CD4-positive, alpha-beta T cell treated with Interleukin-15 for 4 hours (primary cell): Measurements from ENCODE around the gene DCXR.
A peak's percentile ranks its signal among the peaks of the same experiment; 100 is the strongest.

ENCODE experiments used
- DNase-seq: peaks from one replicate; pipeline ENCODE4 v3.0.0-alpha.2; 2020; ENCODE audit warnings: low spot score

DCXR gene

DNA sequence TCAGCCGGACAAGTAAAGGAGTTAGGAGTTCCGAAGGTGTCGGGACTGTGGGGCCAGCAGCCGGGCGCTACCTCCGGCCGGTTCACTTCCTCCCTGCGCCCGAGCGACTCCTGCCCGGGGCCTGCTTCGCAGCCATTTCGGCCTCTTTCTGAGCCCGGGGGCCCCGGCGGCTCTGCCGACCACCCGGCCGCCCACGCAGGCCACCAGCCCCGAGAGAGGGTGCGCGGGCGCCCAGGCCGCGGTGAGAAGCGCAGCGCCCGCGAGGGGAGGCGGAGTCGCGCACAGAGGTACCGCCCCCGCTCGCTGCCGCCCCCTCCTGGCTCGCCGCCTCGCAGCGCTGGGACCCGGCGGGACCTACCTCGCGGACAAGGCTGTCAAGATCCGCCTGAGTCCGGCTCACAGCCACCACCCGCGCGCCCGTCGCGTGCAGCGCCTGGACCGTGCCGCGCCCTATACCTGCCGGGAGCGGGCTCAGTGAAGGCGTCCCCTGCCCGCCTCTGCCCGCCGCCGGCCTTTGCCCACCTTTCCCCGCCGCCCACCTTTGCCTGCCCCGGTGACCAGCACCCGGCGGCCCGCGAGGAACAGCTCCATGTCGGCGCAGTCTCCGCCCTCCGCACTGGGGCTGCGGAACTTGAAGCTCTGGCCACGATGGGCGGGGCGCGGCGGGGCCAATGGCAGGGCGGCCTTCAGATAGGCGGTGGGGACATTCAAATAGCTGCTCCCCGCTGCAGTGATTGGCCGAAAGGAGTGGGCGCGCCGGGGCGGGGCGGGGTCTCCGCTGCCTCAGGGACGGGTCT is at the start of gene DCXR:
Gene DCXR (minus strand): TSS at position 606 of the 797 bp plus-strand sequence. CDS start 15 bp downstream, at position 591.
- DNase-seq, result peak; percentile 95

DNA sequence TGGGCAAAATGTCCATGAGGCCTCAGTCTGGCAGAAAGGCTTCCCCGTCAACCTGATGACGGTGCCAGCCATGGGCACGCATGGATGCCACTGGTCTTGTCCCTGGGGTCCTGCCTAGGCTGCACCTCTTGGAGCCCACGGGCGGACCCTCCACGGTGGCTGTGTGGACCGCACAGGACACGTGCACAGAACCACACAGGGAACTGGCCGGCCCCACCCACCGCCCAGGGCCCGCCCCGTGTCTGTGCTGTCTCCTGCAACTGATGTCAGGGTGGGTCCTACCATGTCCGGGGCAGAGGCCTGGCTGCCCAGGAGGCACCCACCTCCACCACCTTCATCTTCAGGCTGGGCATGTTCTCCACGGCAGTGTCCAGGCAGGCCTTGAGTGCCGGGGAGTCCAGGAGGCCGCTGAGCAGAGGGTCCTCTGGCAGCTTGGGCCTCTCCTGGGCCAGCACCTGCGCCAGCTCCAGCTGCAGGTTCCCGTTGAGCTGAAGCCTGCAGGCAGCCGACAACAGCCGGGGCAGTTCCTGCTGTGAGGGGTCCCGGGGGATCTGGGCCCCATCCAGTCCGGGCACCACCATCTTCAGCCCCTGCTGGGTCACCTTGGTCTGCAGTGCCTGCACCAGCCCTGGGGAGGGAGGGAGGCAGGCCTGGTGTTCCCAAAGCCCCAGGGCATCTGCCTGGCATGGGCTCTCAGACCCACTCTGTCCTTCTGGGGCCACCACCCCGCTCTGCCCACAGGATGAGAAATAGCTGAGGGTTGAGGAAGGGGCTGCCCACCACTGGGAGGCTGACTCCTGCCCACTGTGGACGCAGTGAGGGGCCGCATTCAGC is 48.7 kb upstream of the DCXR start:
- DNase-seq, result no peak

DNA sequence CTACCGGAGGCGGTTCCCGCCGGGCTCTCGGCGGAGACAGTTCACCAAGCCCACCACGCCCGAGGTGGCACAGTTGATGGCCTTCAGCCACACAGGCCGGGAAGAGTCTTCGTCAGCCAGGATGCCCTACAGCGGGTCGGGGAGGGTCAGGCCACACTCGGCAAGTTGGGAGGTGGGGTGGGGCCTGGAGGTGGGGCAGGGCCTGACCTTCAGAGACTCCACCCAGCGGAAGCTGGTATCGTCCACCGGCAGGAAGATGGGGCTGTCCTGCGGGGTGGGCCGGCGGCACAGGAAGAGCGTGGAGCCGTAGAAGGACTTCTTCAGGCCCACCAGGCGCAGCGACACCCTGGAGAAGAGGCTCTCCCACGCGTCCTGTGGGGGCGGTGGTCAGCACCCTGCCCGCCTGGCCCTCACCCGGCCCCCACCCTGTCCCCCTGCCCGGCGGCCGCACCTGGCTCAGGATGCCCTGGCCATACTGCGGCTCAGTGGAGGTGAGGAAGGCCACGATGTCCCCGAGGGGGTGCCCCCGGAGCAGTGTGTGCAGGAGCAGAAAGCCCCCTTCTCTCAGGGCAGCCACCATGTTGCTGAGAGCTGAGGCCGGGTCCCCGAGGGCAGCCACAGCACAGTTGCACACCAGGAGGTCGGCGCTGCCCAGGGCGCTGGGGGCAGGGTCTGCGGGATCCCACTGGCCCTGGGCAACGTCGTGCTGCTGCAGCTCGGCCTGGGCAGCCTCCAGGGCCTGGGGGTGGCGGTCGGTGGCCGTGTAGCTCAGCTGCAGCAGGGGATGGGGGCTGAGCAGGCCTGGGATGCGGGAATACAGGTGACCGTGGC is 47.7 kb upstream of the DCXR start:
- DNase-seq, result no peak

DNA sequence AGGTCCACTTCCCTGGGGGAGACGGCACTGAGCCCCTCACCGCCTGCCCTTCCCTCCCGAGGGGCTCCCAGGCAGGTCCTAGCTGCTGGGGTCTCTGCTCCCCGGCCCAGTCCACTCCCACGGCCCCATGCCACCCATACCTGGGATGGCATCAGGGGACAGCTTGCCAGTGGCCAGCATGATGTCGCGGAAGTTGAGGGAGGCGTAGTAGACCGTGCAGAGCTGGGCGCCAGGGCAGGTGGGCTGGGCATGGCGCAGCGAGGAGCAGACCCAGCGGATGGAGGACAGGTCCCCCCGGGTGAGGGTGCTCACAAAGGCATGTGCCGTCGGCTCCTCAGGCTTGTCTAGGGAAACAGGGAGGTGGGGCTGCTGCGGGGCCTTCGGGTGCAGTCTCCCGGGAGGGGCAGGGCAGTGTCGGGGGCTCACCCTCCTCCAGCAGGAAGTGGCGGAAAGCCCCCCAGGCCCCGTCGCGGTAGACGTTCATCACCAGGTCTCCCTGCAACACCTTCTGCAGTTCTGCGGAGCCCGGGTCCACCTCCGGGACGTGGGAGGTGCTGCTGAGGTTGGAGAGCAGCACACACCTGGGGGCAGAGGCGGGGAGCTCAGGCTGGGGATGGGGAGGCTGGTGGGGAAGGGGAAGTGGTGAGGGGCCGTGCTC is 47.0 kb upstream of the DCXR start:
- no peak for DNase-seq

DNA sequence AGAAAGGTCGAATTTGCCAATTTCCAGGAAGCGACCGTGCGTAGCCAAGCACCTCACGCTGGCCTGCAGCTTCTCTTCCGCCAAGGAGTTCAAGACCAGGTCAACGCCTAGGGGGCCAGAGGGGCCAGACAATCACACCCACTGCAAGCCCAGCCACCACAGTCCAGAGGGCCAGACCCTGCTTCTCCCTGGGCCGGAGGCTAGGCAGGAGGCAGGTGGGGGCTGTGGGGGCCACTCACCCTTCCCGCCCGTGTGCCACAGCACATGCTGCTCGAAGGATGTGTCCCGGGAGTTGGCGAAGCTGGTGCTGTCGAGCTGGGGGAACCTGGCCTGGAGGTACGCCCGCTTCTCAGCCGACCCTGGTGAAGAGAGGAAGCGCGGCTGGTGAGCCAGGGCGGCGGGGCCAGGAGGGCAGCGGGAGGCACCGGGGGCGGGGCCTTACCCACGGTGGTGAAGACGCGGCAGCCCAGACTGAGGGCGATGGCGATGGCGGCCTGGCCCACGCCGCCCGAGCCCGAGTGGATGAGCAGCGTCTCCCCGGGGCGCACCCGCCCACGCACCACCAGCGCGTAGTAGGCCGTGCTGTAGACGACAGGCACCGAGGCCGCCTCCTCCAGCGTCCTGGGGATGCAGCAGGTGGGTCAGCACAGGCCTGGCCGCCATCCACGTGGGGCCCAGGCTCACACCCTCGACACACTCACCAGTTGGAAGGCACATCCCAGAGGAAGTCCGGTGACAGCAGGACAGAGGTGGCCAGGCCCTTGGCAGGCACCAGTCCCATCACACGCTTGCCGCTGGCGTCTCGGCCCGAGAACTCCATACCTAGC is 46.2 kb upstream of the DCXR start:
- no peak for DNase-seq

DNA sequence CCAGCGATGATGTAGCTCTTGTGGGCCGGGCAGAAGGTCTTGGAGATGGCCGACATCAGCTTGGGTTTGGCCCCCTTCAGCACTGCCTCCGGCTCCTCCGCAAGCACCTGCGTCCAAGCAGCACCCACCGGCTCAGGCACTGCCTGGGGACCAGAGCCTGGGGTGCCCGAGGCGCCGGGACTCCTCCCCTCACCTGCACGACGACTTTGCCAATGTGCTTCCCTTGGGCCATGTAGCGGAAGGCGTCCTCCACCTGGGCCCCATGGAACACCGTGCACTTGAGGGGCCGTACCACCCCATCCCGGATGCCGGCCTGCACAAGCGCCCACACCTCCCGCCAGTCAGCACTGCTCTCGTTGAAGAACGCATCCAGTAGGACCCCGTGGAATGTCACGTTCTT is 45.5 kb upstream of the DCXR start:
- no peak for DNase-seq

DNA sequence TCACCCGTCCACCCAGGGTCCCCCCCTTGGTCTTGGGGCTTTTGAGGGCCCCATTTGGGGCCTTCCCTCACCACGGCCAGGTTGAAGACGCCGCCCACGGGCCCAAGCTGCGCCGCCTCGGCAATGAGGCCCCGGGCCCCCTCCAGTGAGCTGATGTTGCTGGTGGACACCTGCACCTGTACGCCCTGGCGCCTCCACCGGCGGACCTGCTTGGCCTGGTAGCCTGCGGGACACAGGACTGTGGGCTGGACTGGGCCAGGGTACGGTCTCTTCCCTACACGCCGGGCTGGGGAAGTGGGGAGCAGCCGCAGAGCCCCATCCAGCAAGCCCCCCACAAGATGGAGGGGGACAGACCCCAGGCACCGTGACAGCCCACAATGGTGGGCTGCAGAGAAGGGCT is 45.0 kb upstream of the DCXR start:
- DNase-seq, result no peak

DNA sequence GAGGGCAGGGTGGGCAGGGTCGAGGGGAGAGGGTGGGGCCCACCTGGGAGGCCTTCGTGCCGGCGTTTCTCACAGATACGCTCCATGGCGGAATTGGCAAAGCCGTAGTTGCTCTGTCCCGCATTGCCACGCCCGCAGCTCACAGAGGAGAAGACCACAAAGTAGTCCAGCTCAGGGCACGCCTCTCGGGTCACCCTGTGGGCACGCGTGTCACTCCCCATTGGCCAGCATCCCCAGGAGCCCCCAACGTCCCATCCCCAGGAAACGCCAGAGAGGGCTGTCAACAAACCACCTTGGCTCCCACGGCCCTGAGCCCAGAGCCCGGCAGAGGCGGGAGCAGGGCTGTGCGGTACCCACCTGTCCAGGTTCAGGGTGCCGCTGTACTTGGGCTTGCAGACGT is 44.5 kb upstream of the DCXR start:
- no peak for DNase-seq

DNA sequence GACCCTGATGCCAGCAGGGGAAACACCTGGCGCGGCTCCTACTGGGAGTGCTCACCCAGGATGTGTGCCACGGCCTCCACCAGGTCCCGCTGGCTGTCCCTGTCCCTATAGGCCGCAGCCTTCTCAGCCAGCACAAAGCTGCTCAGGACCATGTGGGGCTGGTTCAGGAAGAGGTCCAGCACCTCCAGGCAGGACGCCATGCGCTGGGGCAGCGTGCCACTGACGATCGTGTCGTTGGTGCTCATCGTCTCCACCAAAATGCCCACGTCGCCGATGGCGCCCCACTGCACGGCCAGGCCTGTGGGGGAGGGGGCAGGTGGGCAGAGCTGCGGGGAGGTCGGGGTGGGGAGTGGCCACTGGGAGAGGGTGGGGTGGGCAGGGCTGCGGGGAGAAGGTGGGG is 44.0 kb upstream of the DCXR start:
- DNase-seq, result no peak

DNA sequence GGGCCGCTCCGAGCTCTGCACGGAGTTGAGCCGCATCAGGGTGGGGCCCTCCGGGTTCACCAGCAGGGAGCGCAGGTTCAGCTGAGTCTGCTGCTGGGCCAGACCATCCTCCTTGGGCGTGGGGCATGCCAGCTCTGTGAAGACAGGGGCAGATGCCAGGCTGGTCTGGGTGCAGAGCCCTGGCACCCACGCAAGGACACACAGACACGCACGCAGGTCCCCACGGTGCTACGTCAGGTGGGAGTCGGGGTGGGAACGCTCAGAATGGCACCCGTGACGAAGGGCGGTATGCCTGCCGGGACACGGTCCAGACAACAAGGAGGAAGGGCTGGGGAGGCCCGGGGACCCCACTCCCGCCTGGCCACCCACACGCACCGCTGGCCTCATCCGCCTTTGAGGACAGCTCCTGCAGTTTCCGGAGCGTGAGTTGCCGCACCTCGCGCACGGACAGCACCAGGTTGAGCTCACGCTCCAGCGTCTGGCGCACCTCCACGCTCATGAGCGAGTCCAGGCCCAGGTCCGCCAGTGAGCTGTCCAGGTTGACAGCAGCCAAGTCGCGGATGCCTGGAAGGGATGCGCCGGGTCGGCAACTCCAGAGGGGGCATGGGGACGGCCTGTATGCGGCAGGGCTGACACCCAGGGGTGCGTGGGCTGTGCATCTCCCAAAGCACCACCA is 43.4 kb upstream of the DCXR start:
- no peak for DNase-seq

DNA sequence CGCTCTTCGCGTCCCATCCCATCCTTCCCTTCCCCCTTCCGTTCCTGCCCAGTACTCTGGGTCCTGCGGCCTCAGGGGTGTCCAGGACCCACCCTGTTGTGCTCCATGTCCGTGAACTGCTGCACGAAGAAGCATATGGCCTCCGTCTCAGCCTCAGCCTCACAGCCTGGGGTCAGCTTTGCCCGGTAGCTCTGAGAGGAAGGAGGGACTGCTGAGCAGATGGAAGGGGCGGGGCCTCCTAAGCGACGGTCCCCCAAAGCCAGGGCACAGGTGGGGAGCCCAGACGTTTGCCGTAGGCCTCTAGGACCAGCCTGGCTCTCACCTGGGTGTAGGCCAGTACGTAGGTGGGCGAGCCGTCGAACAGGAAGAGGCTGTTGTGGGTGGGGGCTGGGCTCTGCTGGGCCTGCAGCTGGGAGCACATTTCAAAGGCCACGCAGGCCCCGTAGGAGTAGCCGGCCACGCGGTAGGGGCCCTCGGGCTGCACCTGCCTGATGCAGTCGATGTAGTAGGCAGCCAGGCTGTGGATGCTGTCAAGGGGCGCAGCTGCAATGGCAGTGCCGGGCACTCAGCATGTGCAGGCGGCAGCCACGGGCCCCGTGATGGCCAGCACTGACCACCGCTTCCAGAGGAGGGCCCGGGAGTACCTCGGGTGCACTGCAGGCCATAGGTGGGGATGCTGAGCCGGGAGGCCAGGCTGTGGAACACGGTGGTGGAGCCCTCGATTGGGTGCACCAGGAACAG is 42.7 kb upstream of the DCXR start:
- DNase-seq, result no peak

DNA sequence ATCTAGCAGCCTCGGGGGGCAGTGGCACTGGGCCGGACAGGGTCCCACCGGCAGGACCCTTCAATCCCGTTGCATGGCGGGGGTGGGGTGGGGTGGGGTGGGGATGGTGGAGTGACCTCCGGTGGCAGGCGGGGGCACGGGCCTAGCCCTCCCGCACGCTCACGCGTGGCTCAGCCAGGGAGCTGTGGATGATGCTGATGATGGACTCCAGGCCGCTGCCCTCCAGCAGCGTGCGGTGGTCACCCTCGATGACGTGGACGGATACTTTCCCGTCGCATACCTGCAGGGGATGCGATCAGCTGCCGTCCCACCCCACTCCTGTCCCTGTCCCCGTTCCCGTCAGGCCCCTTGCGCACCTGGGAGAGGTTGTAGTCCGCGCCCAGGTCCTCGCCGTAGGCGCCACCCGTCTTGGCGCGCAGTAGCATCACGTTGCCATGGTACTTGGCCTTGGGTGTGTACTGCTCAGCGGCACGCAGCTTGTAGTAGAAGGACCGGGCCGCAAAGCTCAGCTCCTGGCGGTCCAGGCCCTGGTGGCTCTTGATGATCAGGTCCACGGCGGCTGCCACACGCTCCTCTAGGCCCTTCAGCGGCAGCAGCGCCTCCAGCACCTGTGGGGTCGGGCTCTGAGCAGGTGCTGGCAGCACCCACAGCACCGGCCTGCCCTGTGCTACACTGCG is 41.6 kb upstream of the DCXR start:
- DNase-seq, result no peak

DNA sequence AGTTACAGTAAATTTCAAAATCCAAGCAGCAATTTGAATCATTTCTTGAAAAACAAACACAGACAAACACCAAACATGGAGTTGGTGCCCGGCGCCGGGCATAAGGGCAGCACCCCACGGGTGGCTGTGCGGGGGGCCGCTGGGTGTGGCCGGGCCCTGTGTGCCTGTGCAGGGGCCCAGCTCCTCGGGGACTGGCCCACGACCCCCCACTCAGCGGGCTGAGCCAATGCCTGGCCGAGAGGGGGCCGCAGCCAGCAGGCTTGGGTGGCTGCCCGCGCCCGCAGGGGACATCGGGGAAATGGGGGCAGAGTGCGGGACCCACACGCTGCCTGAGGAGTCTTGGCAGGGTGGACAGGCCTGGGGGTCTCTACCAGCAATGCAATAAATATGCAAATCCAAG is 40.9 kb upstream of the DCXR start:
- no peak for DNase-seq

DNA sequence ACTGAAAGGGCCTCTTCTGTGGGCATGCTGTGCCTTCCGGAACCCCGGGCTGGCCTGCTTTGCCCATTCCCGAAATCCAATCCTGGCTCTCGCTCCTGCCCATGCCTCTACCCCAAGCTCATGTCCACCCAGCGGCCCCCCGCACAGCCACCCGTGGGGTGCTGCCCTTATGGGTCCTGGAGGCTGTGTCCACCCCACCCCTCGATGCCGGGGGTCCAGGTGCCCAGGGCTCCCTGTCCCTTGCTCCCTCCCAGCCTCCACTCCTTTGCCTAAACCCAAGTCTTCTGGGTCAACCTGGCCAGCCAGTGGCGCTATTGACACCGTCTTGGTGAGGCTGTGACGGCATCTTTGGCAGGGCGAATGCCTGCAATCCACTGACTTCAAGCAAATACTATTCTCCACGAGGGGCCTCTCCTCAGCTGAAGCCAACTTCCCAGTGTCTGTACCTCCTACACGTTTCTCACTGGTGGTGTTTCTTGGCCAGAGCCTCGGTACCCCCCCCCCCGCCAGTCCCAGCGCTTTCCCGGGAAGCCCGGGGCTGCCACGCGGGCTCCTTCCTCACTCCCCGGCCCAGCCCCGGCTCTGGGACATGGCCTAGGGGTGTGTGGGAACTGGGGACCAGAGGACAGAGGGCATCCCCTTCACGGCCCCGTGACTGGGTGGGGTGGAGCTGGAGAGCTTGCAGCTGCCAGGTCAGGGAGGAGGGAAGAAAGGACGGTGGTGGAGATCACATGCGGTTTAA is 40.3 kb upstream of the DCXR start:
- DNase-seq, result no peak

DNA sequence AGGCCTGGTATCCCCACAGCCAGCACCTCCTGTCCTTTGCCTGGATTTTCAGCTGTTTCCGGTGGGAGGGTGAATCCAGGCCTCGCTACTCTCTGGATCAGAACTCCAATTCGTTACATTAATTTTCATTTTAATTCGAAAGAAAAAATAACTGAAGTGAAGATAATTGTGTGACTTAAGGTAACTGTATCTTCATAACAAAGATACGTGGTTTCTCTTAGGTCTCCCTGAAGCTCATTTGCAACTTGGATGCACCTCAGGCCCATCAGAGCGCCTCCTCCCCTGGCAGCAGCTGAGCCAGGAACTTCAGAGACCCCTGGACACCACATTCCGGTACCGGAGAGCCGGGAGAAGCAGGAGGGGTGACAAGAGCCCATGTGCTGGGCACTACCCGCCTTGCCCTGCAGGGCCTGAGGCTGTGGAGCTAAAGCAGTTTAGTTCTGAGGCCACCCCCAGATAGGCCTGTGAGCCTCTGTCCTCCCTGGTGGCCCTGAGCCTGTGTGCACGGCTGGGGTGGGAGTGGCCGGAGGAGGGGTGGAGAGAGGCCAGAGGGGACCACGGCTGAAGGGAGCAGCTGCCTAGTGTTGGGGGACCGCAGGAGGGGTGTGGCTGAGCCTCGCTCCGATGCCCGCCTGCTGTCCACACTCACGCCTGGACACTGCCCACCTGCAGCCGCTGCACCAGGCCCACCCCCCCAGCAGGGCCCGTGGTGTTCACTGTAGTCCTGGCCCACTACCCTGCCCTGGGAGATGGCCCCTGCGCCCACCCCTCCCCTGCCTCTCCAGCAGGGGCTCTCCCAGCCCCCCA is 39.5 kb upstream of the DCXR start:
- DNase-seq, result no peak

DNA sequence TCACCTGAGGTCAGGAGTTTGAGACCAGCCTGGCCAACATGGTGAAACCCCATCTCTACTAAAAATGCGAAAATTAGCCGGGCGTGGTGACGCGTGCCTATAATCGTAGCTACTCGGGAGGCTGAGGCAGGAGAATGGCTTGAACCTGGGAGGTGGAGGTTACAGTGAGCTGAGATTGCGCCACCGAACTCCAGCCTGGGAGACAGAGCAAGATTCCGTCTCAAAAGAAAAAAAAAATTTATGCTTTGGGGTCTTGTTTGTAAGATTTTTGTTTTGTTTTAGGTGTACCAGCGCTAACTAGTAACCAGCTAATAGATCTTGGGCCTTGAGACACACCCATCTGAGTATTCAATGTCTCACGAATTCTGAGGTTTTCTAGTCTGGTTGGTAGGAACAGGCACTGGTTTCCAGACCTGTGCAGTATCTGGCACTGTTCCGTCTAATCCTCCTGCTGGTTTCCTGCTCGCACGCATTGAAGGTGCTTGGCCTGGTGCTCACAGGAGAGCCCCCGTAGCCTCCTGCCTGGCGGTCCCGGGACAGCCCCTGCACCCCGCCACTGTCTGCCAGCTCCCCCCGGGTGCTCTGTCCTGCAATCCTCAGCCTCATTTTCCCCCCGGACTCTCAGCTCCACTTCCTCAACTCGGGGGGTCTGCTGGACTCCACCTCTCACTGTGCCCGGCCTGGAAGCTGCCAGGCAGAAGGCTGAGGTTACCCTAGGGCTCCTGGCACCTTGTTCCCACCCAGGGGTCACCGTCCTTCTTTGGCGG is 38.7 kb upstream of the DCXR start:
- DNase-seq, result no peak

DNA sequence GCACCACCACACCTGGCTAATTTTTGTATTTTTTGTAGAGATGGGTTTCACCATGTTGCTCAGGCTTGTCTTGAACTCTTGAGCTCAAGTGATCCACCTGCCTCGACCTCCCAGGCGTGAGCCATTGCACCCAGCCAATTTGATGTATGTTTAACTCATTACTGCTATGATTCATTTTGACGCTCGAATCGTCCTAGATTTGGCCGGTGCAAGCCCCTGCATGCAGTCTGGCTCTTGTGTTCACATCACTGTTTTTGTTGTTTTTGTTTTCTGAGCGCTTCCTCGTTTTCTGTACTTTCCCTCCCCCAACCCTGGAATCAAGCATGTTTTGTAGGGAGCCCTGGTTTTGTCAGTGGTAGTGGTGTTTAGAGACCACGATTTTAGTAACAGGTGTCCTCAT is 35.9 kb upstream of the DCXR start:
- DNase-seq, result no peak
